ENCODE data around the gene MARVELD1. TPM values are rescaled to one million over a fixed set of nuclear protein-coding genes. Genes with fewer than 3 reads are reported as not detected.

MARVELD1 gene
- total RNA-seq, 2 donors from 2014 or later: 8.5 to 26.5 TPM

DNA sequence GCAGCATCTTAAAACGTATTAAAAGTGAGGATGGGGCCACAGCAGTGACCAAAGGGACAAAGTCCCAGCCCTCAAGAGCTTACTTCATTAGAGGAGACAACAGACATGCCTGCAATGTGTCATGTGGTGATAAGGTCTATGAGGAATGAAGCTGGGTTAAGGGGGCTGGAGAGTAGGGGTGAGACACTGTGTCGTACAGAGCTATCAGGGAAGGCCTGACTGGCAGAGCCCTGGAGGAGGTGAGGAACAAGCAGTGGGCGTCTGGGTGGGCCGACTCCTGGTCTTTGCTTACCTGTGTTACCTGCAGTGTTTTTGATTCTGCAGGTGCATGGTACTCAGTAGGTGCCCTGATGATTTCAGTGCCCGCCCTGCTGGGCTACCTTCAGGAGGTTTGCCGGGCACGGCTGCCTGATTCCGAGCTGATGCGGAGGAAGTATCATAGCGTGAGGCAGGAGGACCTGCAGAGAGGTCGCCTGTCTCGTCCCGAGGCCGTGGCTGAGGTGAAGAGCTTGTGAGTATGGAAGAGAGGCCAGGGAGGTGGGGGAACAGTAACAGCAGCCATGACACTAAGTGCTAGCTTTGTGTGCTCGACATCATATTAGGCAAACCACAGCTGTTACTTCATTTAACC lies 31.0 kb downstream of the MARVELD1 start:
- Histone ChIP-seq H3K4me1 (peaks cover 0 to 35% of the 10 kb centered on the region in 2 donors), H3K36me3 (peaks cover 53% of the 10 kb centered on the region)

DNA sequence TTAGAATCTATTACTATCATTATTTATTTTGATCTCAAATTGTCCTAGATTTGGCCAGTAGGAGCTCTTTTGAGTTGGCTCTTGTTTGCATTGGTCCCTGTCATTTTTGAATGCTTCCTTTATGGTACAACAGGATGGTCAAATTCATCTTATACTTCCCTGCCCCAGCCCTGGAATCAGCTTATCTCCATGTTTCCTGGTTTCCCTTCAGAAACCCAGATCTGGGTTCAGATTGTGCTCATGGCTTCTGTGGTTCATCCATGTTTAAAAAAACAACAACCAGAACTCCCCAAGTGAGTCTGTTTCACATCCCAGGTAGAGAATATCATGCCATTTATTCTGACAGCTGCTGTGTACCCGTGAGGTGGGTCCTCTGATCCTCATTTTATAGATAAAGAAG lies 34.0 kb downstream of the MARVELD1 start:
- Histone ChIP-seq H3K9me3 (no peaks in the 10 kb centered on the region), H3K4me1 (peaks cover 0 to 20% of the 10 kb centered on the region in 2 donors), H3K36me3 (peaks cover 71% of the 10 kb centered on the region), H3K27ac (no peak overlapping the region), H3K27me3 (no peaks in the 10 kb centered on the region), H3K4me3 (no peak overlapping the region)
- DNase-seq (ENCODE audit: low spot score): no peak
- TF ChIP-seq, protein P1, sequence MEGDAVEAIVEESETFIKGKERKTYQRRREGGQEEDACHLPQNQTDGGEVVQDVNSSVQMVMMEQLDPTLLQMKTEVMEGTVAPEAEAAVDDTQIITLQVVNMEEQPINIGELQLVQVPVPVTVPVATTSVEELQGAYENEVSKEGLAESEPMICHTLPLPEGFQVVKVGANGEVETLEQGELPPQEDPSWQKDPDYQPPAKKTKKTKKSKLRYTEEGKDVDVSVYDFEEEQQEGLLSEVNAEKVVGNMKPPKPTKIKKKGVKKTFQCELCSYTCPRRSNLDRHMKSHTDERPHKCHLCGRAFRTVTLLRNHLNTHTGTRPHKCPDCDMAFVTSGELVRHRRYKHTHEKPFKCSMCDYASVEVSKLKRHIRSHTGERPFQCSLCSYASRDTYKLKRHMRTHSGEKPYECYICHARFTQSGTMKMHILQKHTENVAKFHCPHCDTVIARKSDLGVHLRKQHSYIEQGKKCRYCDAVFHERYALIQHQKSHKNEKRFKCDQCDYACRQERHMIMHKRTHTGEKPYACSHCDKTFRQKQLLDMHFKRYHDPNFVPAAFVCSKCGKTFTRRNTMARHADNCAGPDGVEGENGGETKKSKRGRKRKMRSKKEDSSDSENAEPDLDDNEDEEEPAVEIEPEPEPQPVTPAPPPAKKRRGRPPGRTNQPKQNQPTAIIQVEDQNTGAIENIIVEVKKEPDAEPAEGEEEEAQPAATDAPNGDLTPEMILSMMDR (IDR thresholded peaks at IDR 0.05): no peak

More for the DNA sequence above, 31.0 kb downstream of the MARVELD1 start:
- Histone ChIP-seq H3K27me3 (no peaks in the 10 kb centered on the region), H3K4me3 (no peak overlapping the region), H3K9me3 (no peaks in the 10 kb centered on the region), H3K27ac (peak overlapping the region in 1 of 2 donors; percentile 49)
- TF ChIP-seq, protein P1 (IDR thresholded peaks at IDR 0.05): no peak
- DNase-seq (ENCODE audit: low spot score): no peak

DNA sequence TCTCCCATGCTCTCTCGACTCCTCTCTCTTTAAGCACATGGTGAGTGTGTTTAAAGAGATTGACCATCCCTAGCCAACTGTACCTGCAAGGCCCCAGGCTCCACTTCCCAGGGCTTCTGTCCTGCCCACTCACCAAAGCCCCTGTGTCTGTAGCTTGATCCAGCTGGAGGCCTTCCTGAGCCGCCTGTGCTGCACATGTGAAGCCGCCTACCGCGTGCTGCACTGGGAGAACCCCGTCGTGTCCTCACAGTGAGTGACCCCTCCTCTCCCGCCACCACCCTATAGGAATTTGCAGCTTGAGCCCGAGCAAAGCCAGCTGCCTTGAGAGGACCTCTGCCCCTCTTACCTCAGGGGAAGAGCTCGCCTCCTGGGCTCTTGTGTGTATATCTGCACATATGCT lies 34.6 kb downstream of the MARVELD1 start:
- Histone ChIP-seq H3K27ac (no peak overlapping the region), H3K9me3 (no peaks in the 10 kb centered on the region), H3K4me3 (no peak overlapping the region), H3K36me3 (peaks cover 76% of the 10 kb centered on the region), H3K4me1 (peaks cover 0 to 15% of the 10 kb centered on the region in 2 donors), H3K27me3 (no peaks in the 10 kb centered on the region)
- DNase-seq (ENCODE audit: low spot score): no peak
- TF ChIP-seq, protein P1 (IDR thresholded peaks at IDR 0.05): no peak

DNA sequence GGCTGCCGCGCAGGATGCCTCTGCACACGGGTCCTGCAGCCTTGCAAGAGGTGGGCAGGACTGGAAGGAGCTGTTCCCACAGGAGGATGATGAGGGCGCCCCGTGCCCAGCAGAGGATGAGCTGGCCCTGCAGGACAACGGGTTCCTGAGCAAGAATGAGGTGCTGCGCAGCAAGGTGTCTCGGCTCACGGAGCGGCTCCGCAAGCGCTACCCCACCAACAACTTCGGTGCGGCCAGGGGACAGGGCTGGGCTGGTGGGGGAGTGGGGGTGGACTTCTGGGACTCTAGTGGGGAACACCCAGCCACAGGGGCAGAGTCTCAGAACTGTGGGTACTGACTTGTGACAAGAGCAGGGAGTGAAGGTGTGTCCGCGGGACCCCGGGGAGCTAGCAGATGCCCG lies 39.4 kb downstream of the MARVELD1 start:
- DNase-seq (ENCODE audit: low spot score): no peak
- no peaks in the 10 kb centered on the region for H3K27me3 ChIP-seq
- TF ChIP-seq, protein P1 (IDR thresholded peaks at IDR 0.05): no peak
- no peaks in the 10 kb centered on the region for H3K9me3 ChIP-seq
- H3K36me3 ChIP-seq: peaks cover 93% of the 10 kb centered on the region
- H3K4me1 ChIP-seq: no peaks in the 10 kb centered on the region
- no peak overlapping the region for H3K4me3 ChIP-seq
- H3K27ac ChIP-seq: no peak overlapping the region

DNA sequence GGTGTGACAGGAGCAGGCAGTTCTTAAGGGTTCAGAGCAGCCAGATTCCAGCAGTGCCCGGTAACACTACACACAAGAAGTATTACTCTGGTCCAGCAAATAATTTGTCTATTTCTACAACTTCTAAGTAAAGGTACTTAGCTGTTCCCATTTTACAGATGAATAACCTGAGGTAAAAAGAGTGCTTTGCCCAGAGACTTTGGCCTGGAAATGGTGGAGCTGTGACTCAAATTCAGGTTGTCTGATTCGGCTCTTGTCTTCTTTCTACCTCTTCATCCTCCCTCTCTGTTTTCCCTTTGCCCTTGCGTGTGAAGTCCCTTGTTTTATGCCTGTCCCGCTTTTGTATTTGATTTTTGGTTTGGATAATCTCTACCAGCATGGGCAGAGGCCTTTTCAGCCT lies 41.2 kb downstream of the MARVELD1 start:
- Histone ChIP-seq H3K4me1 (peaks cover 0 to 4% of the 10 kb centered on the region in 2 donors), H3K36me3 (peaks cover 82% of the 10 kb centered on the region), H3K4me3 (no peak overlapping the region), H3K27me3 (no peaks in the 10 kb centered on the region), H3K27ac (no peak overlapping the region), H3K9me3 (no peaks in the 10 kb centered on the region)
- TF ChIP-seq, protein P1 (IDR thresholded peaks at IDR 0.05): no peak
- no peak for DNase-seq (ENCODE audit: low spot score)

DNA sequence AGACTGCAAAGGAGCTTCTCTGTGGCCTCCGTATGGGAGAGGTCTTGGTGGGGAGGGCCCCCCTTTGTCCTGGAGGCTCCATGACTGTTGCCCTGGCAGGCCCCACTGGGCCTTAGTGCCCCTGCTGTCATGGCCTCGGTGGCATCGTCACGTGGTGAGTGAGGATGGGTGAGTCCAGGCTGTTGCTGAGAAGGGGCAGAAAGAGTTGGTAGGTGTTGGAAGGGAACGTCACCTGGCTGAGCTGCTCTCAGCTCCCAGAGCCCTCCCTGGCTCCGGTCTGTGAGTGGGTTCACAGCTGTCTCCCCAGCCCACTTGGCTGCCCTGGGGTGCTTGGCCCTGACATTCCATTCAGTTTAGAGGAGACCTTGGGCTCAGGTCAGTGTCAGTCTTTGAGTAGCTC lies 42.2 kb downstream of the MARVELD1 start:
- H3K9me3 ChIP-seq: no peaks in the 10 kb centered on the region
- no peak for DNase-seq (ENCODE audit: low spot score)
- TF ChIP-seq, protein P1 (IDR thresholded peaks at IDR 0.05): no peak

More for the DNA sequence above, 42.2 kb downstream of the MARVELD1 start:
- Histone ChIP-seq H3K27me3 (no peaks in the 10 kb centered on the region), H3K4me1 (peaks cover 0 to 5% of the 10 kb centered on the region in 2 donors), H3K27ac (no peak overlapping the region), H3K4me3 (no peak overlapping the region), H3K36me3 (peaks cover 78% of the 10 kb centered on the region)
